BLaER1 (cell line): ENCODE measurements around the gene EXOC2.

Source experiments
- H3K27ac ChIP-seq: shearing (Covaris generic); formaldehyde crosslinking; 2 replicates; pipeline ENCODE4 v1.8.1; 2022
- H3K27me3 ChIP-seq: shearing (Covaris generic); formaldehyde crosslinking; 2 replicates; pipeline ENCODE4 v1.8.1; 2022
- H3K36me3 ChIP-seq: shearing (Covaris generic); formaldehyde crosslinking; 2 replicates; pipeline ENCODE4 v1.8.1; 2022
- H3K4me1 ChIP-seq: shearing (Covaris generic); formaldehyde crosslinking; 2 replicates; pipeline ENCODE4 v1.8.1; 2022
- H3K4me2 ChIP-seq: shearing (Covaris generic); formaldehyde crosslinking; 2 replicates; pipeline ENCODE4 v1.8.1; 2022
- H3K4me3 ChIP-seq: shearing (Covaris generic); formaldehyde crosslinking; 2 replicates; pipeline ENCODE4 v1.8.1; 2022
- H3K9ac ChIP-seq: shearing (Covaris generic); formaldehyde crosslinking; 2 replicates; pipeline ENCODE4 v1.8.1; 2022
- H3K9me3 ChIP-seq: shearing (Covaris generic); formaldehyde crosslinking; 2 replicates; pipeline ENCODE4 v1.8.1; 2022
- H4K20me1 ChIP-seq: shearing (Covaris generic); formaldehyde crosslinking; 2 replicates; pipeline ENCODE4 v1.8.1; 2022
- Cebpa-rat ChIP-seq: shearing (Covaris generic); IDR thresholded peaks from 2 replicates; pipeline ENCODE4 v1.8.1; 2022

Gene EXOC2

GRCh38 chr6:508614-509013, 184.3 kb downstream of the EXOC2 start:
- H3K4me2 ChIP-seq: peak overlapping the region; percentile 91

GRCh38 chr6:508006-508405, 184.9 kb downstream of the EXOC2 start:
- H3K27ac ChIP-seq: peak overlapping the region; percentile 95
- H3K36me3 ChIP-seq: peaks cover 8% of the 10 kb centered on the region; the same call in 1 of the 2 replicates
- no peak overlapping the region for H3K4me3 ChIP-seq
- H3K9me3 ChIP-seq: peaks cover 6% of the 10 kb centered on the region; the same call in 1 of the 2 replicates
- peak overlapping the region; percentile 91 for H3K4me2 ChIP-seq
- no peaks in the 10 kb centered on the region for H4K20me1 ChIP-seq
- H3K27me3 ChIP-seq: no peaks in the 10 kb centered on the region
- no peak overlapping the region for H3K9ac ChIP-seq
- peaks cover 100% of the 10 kb centered on the region for H3K4me1 ChIP-seq
- TF ChIP-seq Cebpa-rat: no peak

More at GRCh38 chr6:508614-509013, 184.3 kb downstream of the EXOC2 start:
- Histone ChIP-seq H3K4me1 (peaks cover 100% of the 10 kb centered on the region), H3K9me3 (peaks cover 6% of the 10 kb centered on the region; the same call in 1 of the 2 replicates), H3K36me3 (peaks cover 8% of the 10 kb centered on the region; the same call in 1 of the 2 replicates), H3K27me3 (no peaks in the 10 kb centered on the region), H3K9ac (no peak overlapping the region), H3K27ac (peak overlapping the region; percentile 95), H4K20me1 (no peaks in the 10 kb centered on the region), H3K4me3 (no peak overlapping the region)
- no peak for TF ChIP-seq Cebpa-rat

- Histone ChIP-seq H3K4me3 (no peak overlapping the region), H3K4me1 (peaks cover 100% of the 10 kb centered on the region), H4K20me1 (no peaks in the 10 kb centered on the region), H3K27ac (peak overlapping the region; percentile 95), H3K4me2 (peak overlapping the region; percentile 91), H3K36me3 (peaks cover 8% of the 10 kb centered on the region; the same call in 1 of the 2 replicates), H3K9me3 (peaks cover 6% of the 10 kb centered on the region; the same call in 1 of the 2 replicates), H3K27me3 (no peaks in the 10 kb centered on the region), H3K9ac (no peak overlapping the region)
- TF ChIP-seq Cebpa-rat: no peak
These were observed 185.9 kb downstream of the EXOC2 start for GRCh38 chr6:506920-507622.

DNA sequence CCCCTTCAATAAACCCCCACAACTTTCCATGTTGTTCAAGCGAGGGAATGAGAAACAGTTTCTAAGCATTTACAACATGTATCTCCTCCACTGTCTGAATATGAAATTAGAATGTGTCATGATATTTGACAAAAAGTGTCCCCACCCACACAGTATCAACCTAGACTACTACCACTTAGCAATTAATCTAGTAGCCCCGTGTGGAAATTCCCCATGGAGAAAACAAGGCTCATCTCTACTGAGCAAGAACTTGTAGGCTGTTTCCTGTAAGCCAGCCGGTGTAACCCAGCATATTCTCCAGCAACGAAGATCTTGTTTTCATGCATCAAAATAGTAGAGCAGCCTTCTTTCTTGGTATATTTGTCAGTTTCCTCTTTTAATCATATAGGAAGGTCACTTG, 186.4 kb downstream of the EXOC2 start:
- peaks cover 8% of the 10 kb centered on the region; the same call in 1 of the 2 replicates for H3K36me3 ChIP-seq
- H3K9ac ChIP-seq: no peak overlapping the region
- peak overlapping the region; percentile 65 for H3K27ac ChIP-seq
- no peaks in the 10 kb centered on the region for H4K20me1 ChIP-seq
- H3K9me3 ChIP-seq: peaks cover 6% of the 10 kb centered on the region; the same call in 1 of the 2 replicates
- H3K4me1 ChIP-seq: peaks cover 98% of the 10 kb centered on the region
- TF ChIP-seq Cebpa-rat: no peak
- peak overlapping the region; percentile 91 for H3K4me2 ChIP-seq
- H3K4me3 ChIP-seq: 0 out of 2 replicates have a peak overlapping the region, but pooled peaks have one; percentile 4
- no peaks in the 10 kb centered on the region for H3K27me3 ChIP-seq

GRCh38 chr6:505374-505773, 187.6 kb downstream of the EXOC2 start:
- H3K4me2 ChIP-seq: peak overlapping the region; percentile 91

DNA sequence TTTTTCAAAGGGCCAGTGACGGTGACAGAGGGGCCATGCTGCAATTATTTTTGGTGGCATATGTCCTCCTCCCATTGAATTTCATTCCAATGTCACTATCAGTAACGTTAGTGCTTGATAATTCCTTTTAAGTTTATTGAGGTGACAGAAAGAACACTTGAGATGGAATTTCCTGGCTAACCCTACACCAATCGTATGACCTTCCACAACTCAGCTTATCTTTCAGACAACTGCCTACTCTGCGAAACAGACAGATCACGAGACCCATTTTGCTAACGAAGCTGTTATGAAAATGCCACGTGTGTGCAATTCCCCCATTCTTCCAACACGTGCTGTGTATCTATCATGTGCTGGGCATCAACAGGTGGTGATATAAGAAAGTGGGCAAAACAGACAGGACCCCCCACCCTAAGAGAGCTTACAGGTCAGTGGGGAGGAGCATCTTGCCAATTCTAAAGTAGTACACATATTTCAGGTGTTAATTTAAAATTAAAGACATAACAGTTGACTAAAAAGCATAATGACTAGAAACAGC, 188.4 kb downstream of the EXOC2 start:
- H3K9me3 ChIP-seq: peaks cover 6% of the 10 kb centered on the region; the same call in 1 of the 2 replicates

More at GRCh38 chr6:505374-505773, 187.6 kb downstream of the EXOC2 start:
- Histone ChIP-seq H4K20me1 (no peaks in the 10 kb centered on the region), H3K9ac (0 out of 2 replicates have a peak overlapping the region, but pooled peaks have one; percentile 11), H3K27ac (peak overlapping the region; percentile 65), H3K4me3 (0 out of 2 replicates have a peak overlapping the region, but pooled peaks have one; percentile 10), H3K4me1 (peaks cover 91% of the 10 kb centered on the region), H3K36me3 (peaks cover 8% of the 10 kb centered on the region; the same call in 1 of the 2 replicates), H3K9me3 (peaks cover 6% of the 10 kb centered on the region; the same call in 1 of the 2 replicates), H3K27me3 (no peaks in the 10 kb centered on the region)
- no peak for TF ChIP-seq Cebpa-rat

GRCh38 chr6:503610-504362, 189.2 kb downstream of the EXOC2 start:
- Histone ChIP-seq H3K9me3 (peaks cover 6% of the 10 kb centered on the region; the same call in 1 of the 2 replicates), H4K20me1 (no peaks in the 10 kb centered on the region), H3K4me2 (peak overlapping the region; percentile 96), H3K36me3 (peaks cover 8% of the 10 kb centered on the region; the same call in 1 of the 2 replicates), H3K4me1 (peaks cover 91% of the 10 kb centered on the region), H3K27me3 (no peaks in the 10 kb centered on the region), H3K9ac (no peak overlapping the region), H3K4me3 (no peak overlapping the region), H3K27ac (peak overlapping the region; percentile 62)
- TF ChIP-seq Cebpa-rat: no peak

More for the DNA sequence above, 188.4 kb downstream of the EXOC2 start:
- Histone ChIP-seq H4K20me1 (no peaks in the 10 kb centered on the region), H3K4me2 (0 out of 2 replicates have a peak overlapping the region, but pooled peaks have one; percentile 96), H3K36me3 (peaks cover 8% of the 10 kb centered on the region; the same call in 1 of the 2 replicates), H3K4me1 (peaks cover 91% of the 10 kb centered on the region), H3K9ac (no peak overlapping the region), H3K27ac (0 out of 2 replicates have a peak overlapping the region, but pooled peaks have one; percentile 65), H3K27me3 (no peaks in the 10 kb centered on the region), H3K4me3 (no peak overlapping the region)
- TF ChIP-seq Cebpa-rat: no peak

- Histone ChIP-seq H3K4me3 (no peak overlapping the region; the same call in 1 of the 2 replicates), H3K4me1 (peaks cover 84% of the 10 kb centered on the region), H3K36me3 (peaks cover 8% of the 10 kb centered on the region; the same call in 1 of the 2 replicates), H4K20me1 (no peaks in the 10 kb centered on the region), H3K27ac (no peak overlapping the region), H3K27me3 (no peaks in the 10 kb centered on the region), H3K9ac (no peak overlapping the region), H3K9me3 (peaks cover 6% of the 10 kb centered on the region; the same call in 1 of the 2 replicates), H3K4me2 (peak overlapping the region; percentile 96)
- TF ChIP-seq Cebpa-rat: no peak
These were observed 190.2 kb downstream of the EXOC2 start for GRCh38 chr6:502761-503160.

DNA sequence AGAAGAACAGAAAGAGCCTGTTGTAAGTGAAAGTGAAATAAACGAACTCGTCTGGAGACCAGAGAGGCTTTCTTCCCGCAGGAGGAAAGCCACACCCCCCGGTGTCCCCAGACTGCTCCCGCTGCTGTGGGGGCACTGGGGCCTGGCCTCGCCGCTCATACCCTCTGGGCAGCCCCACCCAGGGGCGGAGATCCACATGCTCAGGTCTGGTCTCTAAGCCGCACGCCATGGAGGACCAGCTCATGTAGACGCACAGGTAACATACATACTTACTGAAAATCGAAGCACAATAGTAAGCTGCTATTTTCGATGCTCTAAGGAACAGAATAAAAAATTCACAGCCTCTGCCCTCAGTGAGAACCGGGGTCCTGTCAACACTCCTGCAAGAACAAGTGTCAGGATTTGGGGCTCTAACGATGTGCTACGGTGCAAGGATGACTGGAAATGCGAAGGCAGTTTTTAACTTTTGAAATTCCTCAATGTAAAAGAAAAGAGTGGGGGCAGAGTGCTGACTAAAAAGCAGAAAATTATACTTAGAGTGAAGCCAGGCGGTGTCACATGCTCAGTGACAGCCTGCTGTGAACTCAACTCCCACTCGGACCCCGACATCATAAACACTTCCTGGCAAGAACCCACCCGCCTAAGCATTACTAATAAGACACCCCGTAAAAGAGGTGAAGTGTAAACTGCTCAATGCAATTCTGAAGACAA, 190.9 kb downstream of the EXOC2 start:
- H3K9me3 ChIP-seq: peaks cover 6% of the 10 kb centered on the region; the same call in 1 of the 2 replicates
- no peaks in the 10 kb centered on the region for H3K27me3 ChIP-seq
- peaks cover 81% of the 10 kb centered on the region for H3K4me1 ChIP-seq
- peak overlapping the region; percentile 66 for H3K9ac ChIP-seq
- no peaks in the 10 kb centered on the region for H4K20me1 ChIP-seq
- H3K36me3 ChIP-seq: peaks cover 8% of the 10 kb centered on the region; the same call in 1 of the 2 replicates
- H3K27ac ChIP-seq: peak overlapping the region; percentile 62
- peak overlapping the region; percentile 61 for H3K4me3 ChIP-seq
- no peak for TF ChIP-seq Cebpa-rat
- H3K4me2 ChIP-seq: peak overlapping the region; percentile 96
